H1 (cell line): ENCODE measurements around the gene RAB4B. TPM values are rescaled to one million over a fixed set of nuclear protein-coding genes. Genes with fewer than 3 reads are reported as not detected.

Experiments used
- BCL11A ChIP-seq, 2 experiments: IDR thresholded peaks; one replicate each; pipeline ENCODE4 v1.6.1; 2011; ENCODE audit warnings: low read depth in 2 of 2, low read length in 2 of 2, mild to moderate bottlenecking in 2 of 2
- CBX5 ChIP-seq: fragments of 300-800, 300-1000 bp; sonication (generic); IDR thresholded peaks from 2 replicates; pipeline ENCODE4 v1.7.1; 2016; ENCODE audit warnings: antibody characterized with exemption, low read length, low read depth
- CHD7 ChIP-seq: fragments of 300-600 bp; sonication (generic); IDR thresholded peaks from 2 replicates; pipeline ENCODE4 v1.7.1; 2012; ENCODE audit warnings: low read length, moderate library complexity, mild to moderate bottlenecking, inconsistent platforms; ENCODE audit not compliant: insufficient replicate concordance
- CREB1 ChIP-seq: IDR thresholded peaks from 2 replicates; pipeline ENCODE4 v1.6.1; 2012; ENCODE audit warnings: inconsistent platforms
- GTF2F1 ChIP-seq: IDR thresholded peaks from 2 replicates; pipeline ENCODE4 v1.6.1; 2012; ENCODE audit warnings: low read depth, low read length, improper control_type of control experiment, borderline replicate concordance
- NANOG ChIP-seq: IDR thresholded peaks from 2 replicates; pipeline ENCODE4 v1.6.1; 2011; ENCODE audit warnings: low read length, low read depth, mild to moderate bottlenecking, inconsistent platforms; ENCODE audit not compliant: insufficient read depth, poor library complexity, severe bottlenecking
- POU5F1 ChIP-seq: IDR thresholded peaks from 2 replicates; pipeline ENCODE4 v1.6.1; 2011; ENCODE audit warnings: low read depth, mild to moderate bottlenecking, low read length, moderate library complexity
- RAD21 ChIP-seq, 2 experiments: IDR thresholded peaks in 1 of 2; conservative IDR thresholded peaks in 1 of 2; 2 replicates each; pipeline ENCODE4 v1.6.1; 2011; ENCODE audit warnings: low read depth in 2 of 2, low read length in 2 of 2, improper control_type of control experiment in 1 of 2, inconsistent platforms in 1 of 2, mild to moderate bottlenecking in 1 of 2, moderate library complexity in 1 of 2
- TBP ChIP-seq: IDR thresholded peaks from 2 replicates; pipeline ENCODE4 v1.6.1; 2011; ENCODE audit warnings: low read depth, low read length, improper control_type of control experiment
- polyA plus RNA-seq, 7 experiments: library from polyadenylated mRNA; depleted of rRNA in 3 of 7; stranded (reverse) in 5 of 7; unstranded in 2 of 7; fragments of >200 nt in 5 of 7; fragments of 200-250 nt in 2 of 7; gene quantifications; 1 replicate in 5 of 7; 2 replicates in 1 of 7; 4 replicates in 1 of 7; pipeline versions ENCODE4 v1.2.1 to v1.2.3, GENCODE V29; 2011 to 2013; ENCODE audit warnings: missing spikeins in 2 of 7, mixed read lengths in 2 of 7
- total RNA-seq: library from RNA; stranded (reverse); fragmentation: NEBNext Ultra II Directional; extraction: Animal tissue kit (Norgen Biotek cat#: 25700); gene quantifications from 2 replicates; pipeline ENCODE4 v1.2.1, GENCODE V29; 2021

Gene RAB4B
- total and polyA plus RNA-seq, 2 of the 8 experiments (the other 6 are each of a cell fraction or from before 2014, with no cell fraction given), result 15.9 to 28.6 TPM

DNA sequence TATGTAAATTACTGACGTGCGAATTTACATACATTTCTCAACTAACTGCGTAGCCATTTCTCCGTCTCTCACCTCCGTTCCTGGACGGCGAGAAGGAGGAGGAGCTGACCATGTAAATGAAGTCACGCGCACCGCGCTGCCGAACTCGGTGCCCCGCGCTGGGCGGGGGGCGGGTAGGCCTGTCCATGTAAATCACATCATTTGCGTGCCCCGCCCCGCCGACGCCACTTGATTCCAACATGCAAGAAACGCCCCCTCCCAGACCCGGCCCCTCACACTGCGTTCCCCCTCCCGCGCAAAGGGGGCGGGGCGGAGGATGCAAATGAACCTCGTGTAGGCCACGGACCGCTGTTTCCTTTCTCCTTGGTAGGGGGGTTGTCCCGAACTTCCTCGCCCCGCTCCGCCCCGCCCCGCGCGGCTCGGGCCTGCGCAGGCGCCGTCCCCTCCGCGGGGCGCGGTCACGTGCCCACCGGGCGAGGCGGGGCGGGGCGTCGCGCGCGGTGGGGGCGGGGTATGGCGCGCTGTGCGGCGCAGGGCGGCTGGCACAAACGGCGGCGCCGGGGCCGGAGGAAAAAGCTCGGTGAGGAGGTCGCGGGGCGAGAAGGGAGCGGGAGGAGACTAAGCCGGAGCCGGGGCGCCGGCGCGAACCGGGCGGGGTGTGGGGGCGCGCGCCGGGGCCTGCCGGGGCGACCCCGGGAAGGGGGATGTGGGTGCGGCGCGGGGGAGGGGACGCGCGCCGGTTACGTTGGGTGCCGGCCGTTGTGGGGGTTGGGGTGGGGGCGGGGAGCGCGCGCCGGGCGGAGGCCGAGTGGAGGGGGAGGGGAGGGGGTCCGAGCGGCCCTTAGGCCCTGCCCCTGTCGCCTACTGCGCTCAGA, 20.9 kb downstream of the RAB4B start, which contains the start of gene EGLN2 (continued):
- TF ChIP-seq NANOG (no peak), BCL11A (IDR thresholded peaks at IDR 0.05; ENCODE audit: low read depth in 2 of 2, low read length in 2 of 2) (no peak), TBP (no peak), CHD7 (no peak), CREB1 (peak; percentile 36), CBX5 (no peak), POU5F1 (no peak), RAD21 (IDR thresholded peaks at IDR 0.05 in 1 of 2, conservative IDR thresholded peaks at IDR 0.05 in 1 of 2; ENCODE audit: low read depth in 2 of 2, low read length in 2 of 2) (no peak), GTF2F1 (no peak)
